ENCODE data around the gene HACD3. TPM values are rescaled to one million over a fixed set of nuclear protein-coding genes. Genes with fewer than 3 reads are reported as not detected.

The HACD3 gene
- total RNA-seq: 10 to 100 TPM; 14.3 to 14.8 TPM
- 29.7 to 58.4 reads per million in 2 donors for total RNA-seq

- no peaks in the 10 kb centered on the region for H3K9me3 ChIP-seq (ENCODE audit: control insufficient read depth, low read length, poor library complexity, severe bottlenecking)
- no peaks in the 10 kb centered on the region for H3K27me3 Mint-ChIP-seq
- H3K36me3 Mint-ChIP-seq (ENCODE audit: low read depth): peaks cover 2% of the 10 kb centered on the region
- H3K27ac Mint-ChIP-seq: peak within 1 kb of the TSS; percentile 84
- ATAC-seq: peak; percentile 98
- H3K4me3 Mint-ChIP-seq: peak within 1 kb of the TSS; percentile 85
- H3K4me1 Mint-ChIP-seq: peaks cover 22% of the 10 kb centered on the region
- DNase-seq: peak; percentile 83 to 92 (median 90)
These were observed at the start of gene HACD3 for GRCh38 chr15:65530318-65531111. Gene HACD3, plus strand, starts transcription at chr15:65530463. Its CDS starts 169 bp downstream, at chr15:65530632.

GRCh38 chr15:65484876-65485275, 45.4 kb upstream of the HACD3 start:
- H3K9me3 ChIP-seq (ENCODE audit: control insufficient read depth, low read length, poor library complexity, severe bottlenecking): no peaks in the 10 kb centered on the region
- ATAC-seq (no peak), DNase-seq (no peak)
- Mint-ChIP-seq H3K4me1 (peaks cover 2% of the 10 kb centered on the region), H3K4me3 (no peak overlapping the region), H3K27me3 (no peaks in the 10 kb centered on the region), H3K36me3 (ENCODE audit: low read depth) (no peaks in the 10 kb centered on the region), H3K27ac (peak overlapping the region; percentile 57)

- peaks cover 2% of the 10 kb centered on the region for H3K36me3 Mint-ChIP-seq (ENCODE audit: low read depth)
These were observed 36.2 kb upstream of the HACD3 start for GRCh38 chr15:65494076-65494475.

GRCh38 chr15:65509321-65509720, 20.9 kb upstream of the HACD3 start:
- no peak for DNase-seq
- no peaks in the 10 kb centered on the region for H3K36me3 Mint-ChIP-seq (ENCODE audit: low read depth)
- no peak for ATAC-seq
- no peaks in the 10 kb centered on the region for H3K27me3 Mint-ChIP-seq
- H3K9me3 ChIP-seq (ENCODE audit: control insufficient read depth, low read length, poor library complexity, severe bottlenecking): no peaks in the 10 kb centered on the region
- H3K4me3 Mint-ChIP-seq: no peak overlapping the region
- H3K27ac Mint-ChIP-seq: no peak overlapping the region
- peaks cover 12% of the 10 kb centered on the region for H3K4me1 Mint-ChIP-seq

More at GRCh38 chr15:65494076-65494475, 36.2 kb upstream of the HACD3 start:
- DNase-seq (no peak), ATAC-seq (no peak)
- Mint-ChIP-seq H3K27me3 (no peaks in the 10 kb centered on the region), H3K4me3 (no peak overlapping the region), H3K27ac (no peak overlapping the region), H3K4me1 (peaks cover 7% of the 10 kb centered on the region)
- no peaks in the 10 kb centered on the region for H3K9me3 ChIP-seq (ENCODE audit: control insufficient read depth, low read length, poor library complexity, severe bottlenecking)

GRCh38 chr15:65512189-65512588, 18.1 kb upstream of the HACD3 start:
- H3K9me3 ChIP-seq (ENCODE audit: control insufficient read depth, low read length, poor library complexity, severe bottlenecking): no peaks in the 10 kb centered on the region
- H3K4me1 Mint-ChIP-seq: peaks cover 25% of the 10 kb centered on the region
- ATAC-seq (no peak), DNase-seq (no peak)
- H3K36me3 Mint-ChIP-seq (ENCODE audit: low read depth): peaks cover 3% of the 10 kb centered on the region
- H3K27me3 Mint-ChIP-seq: no peaks in the 10 kb centered on the region
- H3K27ac Mint-ChIP-seq: no peak overlapping the region
- no peak overlapping the region for H3K4me3 Mint-ChIP-seq

GRCh38 chr15:65512807-65513416, 17.4 kb upstream of the HACD3 start:
- no peaks in the 10 kb centered on the region for H3K9me3 ChIP-seq (ENCODE audit: control insufficient read depth, low read length, poor library complexity, severe bottlenecking)
- Mint-ChIP-seq H3K27me3 (no peaks in the 10 kb centered on the region), H3K27ac (no peak overlapping the region), H3K4me1 (peaks cover 28% of the 10 kb centered on the region), H3K36me3 (ENCODE audit: low read depth) (peaks cover 3% of the 10 kb centered on the region), H3K4me3 (no peak overlapping the region)
- DNase-seq (no peak), ATAC-seq (no peak)

GRCh38 chr15:65516997-65517865, 13.0 kb upstream of the HACD3 start, which contains the start of gene DPP8:
Gene DPP8, minus strand, starts transcription at chr15:65517689. Its CDS starts 5,136 bp downstream, at chr15:65512553.
- H3K4me1 Mint-ChIP-seq: peaks cover 18% of the 10 kb centered on the region

GRCh38 chr15:65517866-65518207, 12.4 kb upstream of the HACD3 start:
- ATAC-seq (no peak), DNase-seq (no peak)
- H3K9me3 ChIP-seq (ENCODE audit: control insufficient read depth, low read length, poor library complexity, severe bottlenecking): no peaks in the 10 kb centered on the region
- no peaks in the 10 kb centered on the region for H3K27me3 Mint-ChIP-seq
- H3K4me3 Mint-ChIP-seq: peak overlapping the region; percentile 98
- H3K36me3 Mint-ChIP-seq (ENCODE audit: low read depth): peaks cover 3% of the 10 kb centered on the region
- H3K27ac Mint-ChIP-seq: peak overlapping the region; percentile 94
- peaks cover 16% of the 10 kb centered on the region for H3K4me1 Mint-ChIP-seq

More at GRCh38 chr15:65516997-65517865, 13.0 kb upstream of the HACD3 start, which contains the start of gene DPP8:
- no peaks in the 10 kb centered on the region for H3K9me3 ChIP-seq (ENCODE audit: control insufficient read depth, low read length, poor library complexity, severe bottlenecking)
- Mint-ChIP-seq H3K27me3 (no peaks in the 10 kb centered on the region), H3K36me3 (ENCODE audit: low read depth) (peaks cover 3% of the 10 kb centered on the region), H3K4me3 (peak within 1 kb of the TSS; percentile 98), H3K27ac (peak within 1 kb of the TSS; percentile 94)
- DNase-seq: peak; percentile 87 to 92 (median 87)
- peak; percentile 96 for ATAC-seq

- DNase-seq: no peak
- peak overlapping the region; percentile 94 for H3K27ac Mint-ChIP-seq
- H3K36me3 Mint-ChIP-seq (ENCODE audit: low read depth): peaks cover 3% of the 10 kb centered on the region
- H3K9me3 ChIP-seq (ENCODE audit: control insufficient read depth, low read length, poor library complexity, severe bottlenecking): no peaks in the 10 kb centered on the region
- peaks cover 16% of the 10 kb centered on the region for H3K4me1 Mint-ChIP-seq
- H3K27me3 Mint-ChIP-seq: no peaks in the 10 kb centered on the region
- ATAC-seq: no peak
- no peak overlapping the region for H3K4me3 Mint-ChIP-seq
These were observed 11.5 kb upstream of the HACD3 start for GRCh38 chr15:65518633-65519285.

GRCh38 chr15:65521350-65521749, 8.9 kb upstream of the HACD3 start:
- Mint-ChIP-seq H3K27ac (no peak overlapping the region), H3K27me3 (no peaks in the 10 kb centered on the region), H3K4me1 (peaks cover 8% of the 10 kb centered on the region), H3K4me3 (no peak overlapping the region), H3K36me3 (ENCODE audit: low read depth) (peaks cover 3% of the 10 kb centered on the region)
- no peak for DNase-seq
- ATAC-seq: no peak
- no peaks in the 10 kb centered on the region for H3K9me3 ChIP-seq (ENCODE audit: control insufficient read depth, low read length, poor library complexity, severe bottlenecking)

GRCh38 chr15:65524226-65524625, 6.0 kb upstream of the HACD3 start:
- Mint-ChIP-seq H3K4me3 (no peak overlapping the region), H3K36me3 (ENCODE audit: low read depth) (no peaks in the 10 kb centered on the region), H3K4me1 (no peaks in the 10 kb centered on the region), H3K27ac (no peak overlapping the region), H3K27me3 (no peaks in the 10 kb centered on the region)
- DNase-seq (no peak), ATAC-seq (no peak)
- H3K9me3 ChIP-seq (ENCODE audit: control insufficient read depth, low read length, poor library complexity, severe bottlenecking): no peaks in the 10 kb centered on the region

GRCh38 chr15:65525622-65526021, 4.6 kb upstream of the HACD3 start:
- no peak overlapping the region for H3K4me3 Mint-ChIP-seq
- DNase-seq: no peak
- H3K27me3 Mint-ChIP-seq: no peaks in the 10 kb centered on the region
- no peak for ATAC-seq
- H3K36me3 Mint-ChIP-seq (ENCODE audit: low read depth): no peaks in the 10 kb centered on the region
- H3K4me1 Mint-ChIP-seq: peaks cover 4% of the 10 kb centered on the region
- H3K27ac Mint-ChIP-seq: no peak overlapping the region
- no peaks in the 10 kb centered on the region for H3K9me3 ChIP-seq (ENCODE audit: control insufficient read depth, low read length, poor library complexity, severe bottlenecking)

All from T-helper 17 cell (primary cell).